Muscle of back (tissue), 13 donors: Measurements from ENCODE around the gene HTT-AS. TPM values are rescaled to one million over a fixed set of nuclear protein-coding genes. Genes with fewer than 3 reads are reported as not detected.
"Not testable (repeated sequence)": the region's sequence is repeated elsewhere in the genome, so short reads cannot be mapped to it uniquely, and the experiment has no call there.

Experiments used
- DNase-seq, 3 donors: peaks; one replicate each; pipeline versions ENCODE4 v3.0.0 to v3.0.0-alpha.2; 2013
- long read RNA-seq, 9 donors: transcript quantifications; one replicate each; lab custom pipeline, GENCODE V29; 2026
- polyA plus RNA-seq, 10 donors: library from polyadenylated mRNA; unstranded; fragments of 120-200 nt; gene quantifications; one replicate each; pipeline ENCODE4 v1.2.1, GENCODE V29; 2013; ENCODE audit not compliant: insufficient read length in 10 of 10

HTT-AS gene
- not detected for polyA plus RNA-seq
- long read RNA-seq, donor 1, result 0 reads
- long read RNA-seq, donor 2, result 0 reads
- long read RNA-seq, donor 3, result 0 reads
- long read RNA-seq, donor 4, result 0 reads
- long read RNA-seq, donor 5, partial matches to known transcripts, result 7 of 7 reads
- long read RNA-seq, donor 5, other reads (novel, unspliced or antisense), result 0 of 7 reads
- long read RNA-seq, donor 6, result 0 reads
- long read RNA-seq, donor 7, partial matches to known transcripts, result 5 of 5 reads
- long read RNA-seq, donor 7, other reads (novel, unspliced or antisense), result 0 of 5 reads
- long read RNA-seq, donor 8, result 0 reads
- long read RNA-seq, donor 9, result 0 reads

- DNase-seq, result peak; percentile 96 to 99 (median 97)
Observed at GRCh38 chr4:3074078-3074845, at the start of gene HTT-AS, which contains the start of gene HTT. Gene HTT-AS, minus strand, starts transcription at chr4:3074538. Gene HTT, plus strand, starts transcription at chr4:3074681. Its CDS starts 145 bp downstream, at chr4:3074826.

GRCh38 chr4:3123181-3123671 is 48.9 kb upstream of the HTT-AS start:
- DNase-seq, result no peak

GRCh38 chr4:3122081-3122563 is 47.8 kb upstream of the HTT-AS start:
- peak in 2 of 3 donors; percentile 19 to 37 for DNase-seq

GRCh38 chr4:3121596-3121995 is 47.3 kb upstream of the HTT-AS start:
- no peak for DNase-seq

GRCh38 chr4:3121110-3121509 is 46.8 kb upstream of the HTT-AS start:
- DNase-seq, result no peak

- no peak for DNase-seq
Observed at GRCh38 chr4:3119464-3119863, 45.1 kb upstream of the HTT-AS start.

- no peak for DNase-seq
Observed at GRCh38 chr4:3118312-3118711, 44.0 kb upstream of the HTT-AS start.

- no peak for DNase-seq
Observed at GRCh38 chr4:3116955-3117354, 42.6 kb upstream of the HTT-AS start.

- no peak for DNase-seq
Observed at GRCh38 chr4:3115637-3116270, 41.4 kb upstream of the HTT-AS start.

- no peak for DNase-seq
Observed at GRCh38 chr4:3114377-3114776, 40.0 kb upstream of the HTT-AS start.

GRCh38 chr4:3112609-3113469 is 38.5 kb upstream of the HTT-AS start:
- DNase-seq, result no peak

GRCh38 chr4:3112201-3112600 is 37.9 kb upstream of the HTT-AS start:
- DNase-seq, result no peak

GRCh38 chr4:3111461-3111860 is 37.1 kb upstream of the HTT-AS start:
- DNase-seq, result peak in 1 of 3 donors; percentile 13

- DNase-seq, result no peak
Observed at GRCh38 chr4:3108211-3108610, 33.9 kb upstream of the HTT-AS start.

GRCh38 chr4:3107691-3108121 is 33.4 kb upstream of the HTT-AS start:
- DNase-seq, result no peak

GRCh38 chr4:3107271-3107670 is 32.9 kb upstream of the HTT-AS start:
- DNase-seq, result no peak

GRCh38 chr4:3106339-3107186 is 32.2 kb upstream of the HTT-AS start:
- peak; percentile 69 to 80 (median 79) for DNase-seq

GRCh38 chr4:3098346-3098745 is 24.0 kb upstream of the HTT-AS start:
- DNase-seq, result no peak

- no peak for DNase-seq
Observed at GRCh38 chr4:3096202-3096601, 21.9 kb upstream of the HTT-AS start.

GRCh38 chr4:3094701-3095100 is 20.4 kb upstream of the HTT-AS start:
- not testable (repeated sequence) for DNase-seq
